Endothelial cell of umbilical vein (primary cell): ENCODE data around the gene ALOX15. TPM values are rescaled to one million over a fixed set of nuclear protein-coding genes. Genes with fewer than 3 reads are reported as not detected.

Source experiments
- BruUV-seq: library from RNA; stranded (reverse); fragments of 400-500 nt; replicated peaks from 2 replicates; lab custom pipeline; 2021; lab: Mats Ljungman, UMichigan
- CTCF ChIA-PET: fragments of 300-600, 350-600 bp; sonication (Branson Sonifier 250); formaldehyde crosslinking; loops from one replicate; lab custom pipeline; 2021; ENCODE audit warnings: antibody characterized with exemption, inconsistent platforms; lab: Charles Lee
- POLR2A ChIA-PET: fragments of 300-600, 350-600 bp; sonication (Branson Sonifier 250); formaldehyde crosslinking; loops from one replicate; lab custom pipeline; 2021; ENCODE audit warnings: antibody characterized with exemption, inconsistent platforms; lab: Charles Lee
- DNase-seq: peaks from one replicate; pipeline ENCODE4 v3.0.0-alpha.2; 2011; ENCODE audit warnings: low read depth, low spot score
- FAIRE-seq: peaks from 2 replicates; lab custom pipeline; 2011; peaks lifted over from hg19 to GRCh38; lab: Jason Lieb, UNC
- H2AFZ ChIP-seq: 2 replicates; pipeline ENCODE4 v1.6.0; 2012; ENCODE audit warnings: low read depth, low read length, control low read depth, inconsistent platforms
- H3K27ac ChIP-seq: 2 replicates; pipeline ENCODE4 v1.5.1; 2011; ENCODE audit warnings: low read depth, mild to moderate bottlenecking, control low read depth, low read length, moderate library complexity; ENCODE audit not compliant: insufficient read depth
- H3K27me3 ChIP-seq, 2 experiments: 2 replicates each; pipeline versions ENCODE4 v1.6.0 to v1.6.1; 2011; ENCODE audit warnings: low read length in 2 of 2, mixed read lengths in 1 of 2; ENCODE audit not compliant: control insufficient read depth in 2 of 2, insufficient read depth in 2 of 2
- H3K36me3 ChIP-seq, 2 experiments: 2 replicates in 1 of 2; 3 replicates in 1 of 2; pipeline ENCODE4 v1.5.1; 2011; ENCODE audit warnings: low read length in 2 of 2, mild to moderate bottlenecking in 1 of 2, moderate library complexity in 1 of 2; ENCODE audit not compliant: control insufficient read depth in 2 of 2, insufficient read depth in 2 of 2; ENCODE audit errors: extremely low read depth in 1 of 2
- H3K4me1 ChIP-seq: 3 replicates; pipeline ENCODE4 v1.5.1; 2011; ENCODE audit warnings: mild to moderate bottlenecking, low read length; ENCODE audit not compliant: control insufficient read depth, insufficient read depth; ENCODE audit errors: extremely low read depth
- H3K4me2 ChIP-seq: 2 replicates; pipeline ENCODE4 v1.6.1; 2011; ENCODE audit warnings: low read length, control low read depth, mixed read lengths; ENCODE audit not compliant: insufficient read depth
- H3K4me3 ChIP-seq, 3 experiments: fragments of 200-600 bp in 1 of 3; sonication (generic), shearing (Covaris generic) in 1 of 3; replicated peaks in 1 of 3; 2 replicates each; pipeline ENCODE4 v1.5.1; 2011 to 2016; ENCODE audit warnings: control low read depth in 3 of 3, low read length in 3 of 3, mild to moderate bottlenecking in 2 of 3, inconsistent platforms in 1 of 3, low read depth in 1 of 3, moderate library complexity in 1 of 3; ENCODE audit not compliant: insufficient read depth in 1 of 3
- H3K79me2 ChIP-seq: 2 replicates; pipeline ENCODE4 v1.6.0; 2012; ENCODE audit warnings: low read length, inconsistent platforms; ENCODE audit not compliant: control insufficient read depth, insufficient read depth
- H3K9ac ChIP-seq: replicated peaks from 2 replicates; pipeline ENCODE3; 2011; ENCODE audit warnings: low read length, control low read depth; ENCODE audit not compliant: insufficient read depth; ENCODE audit errors: extremely low read depth
- H3K9me1 ChIP-seq: replicated peaks from 3 replicates; pipeline ENCODE4 v1.6.0; 2011; ENCODE audit warnings: mild to moderate bottlenecking, low read length; ENCODE audit not compliant: control insufficient read depth, insufficient read depth; ENCODE audit errors: extremely low read depth
- H3K9me3 ChIP-seq: replicated peaks from 2 replicates; pipeline ENCODE4 v1.5.1; 2012; ENCODE audit warnings: low read length, inconsistent platforms; ENCODE audit not compliant: control insufficient read depth, insufficient read depth
- H4K20me1 ChIP-seq: replicated peaks from 2 replicates; pipeline ENCODE3; 2011; ENCODE audit warnings: mild to moderate bottlenecking, low read length; ENCODE audit not compliant: control insufficient read depth, insufficient read depth; ENCODE audit errors: extremely low read depth
- FOS ChIP-seq: IDR thresholded peaks from 2 replicates; pipeline ENCODE4 v1.6.1; 2011; ENCODE audit warnings: mild to moderate bottlenecking, low read length, moderate library complexity, borderline replicate concordance; ENCODE audit not compliant: insufficient read depth
- JUN ChIP-seq: IDR thresholded peaks from 2 replicates; pipeline ENCODE4 v1.6.1; 2011; ENCODE audit warnings: borderline replicate concordance, low read depth; ENCODE audit not compliant: insufficient read length, insufficient read depth
- dilution Hi-C: fragments of 300-500 bp; cut with MboI; formaldehyde crosslinking; loops from one replicate; pipeline ENCODE4 v1.15.0; 2019; ENCODE audit warnings: low sequenced_read_pairs; ENCODE audit not compliant: extremely low pct_ligation_motif_present
- intact Hi-C: fragments of 100-400 bp; cut with micrococcal nuclease; formaldehyde crosslinking; loops from one replicate; pipeline ENCODE4 v1.10.0; 2022
- polyA plus RNA-seq, 4 experiments: library from polyadenylated mRNA; depleted of rRNA in 3 of 4; stranded (reverse) in 3 of 4; unstranded in 1 of 4; fragments of >200 nt; gene quantifications; 2 replicates each; pipeline versions ENCODE4 v1.2.1 to v1.2.3, GENCODE V29; 2011 to 2012; ENCODE audit warnings: missing spikeins in 1 of 4
- total RNA-seq: library from RNA; stranded (reverse); gene quantifications from 2 replicates; pipeline ENCODE4 v1.2.3, GENCODE V29; 2021
- TF ChIP-seq, protein P1 (sequence below), 2 donors: IDR thresholded peaks; 1 replicate in 1 of 2; 2 replicates in 1 of 2; pipeline ENCODE4 v1.5.1; 2011; ENCODE audit warnings: low read length in 2 of 2, mild to moderate bottlenecking in 2 of 2, moderate library complexity in 2 of 2, control low read depth in 1 of 2, inconsistent platforms in 1 of 2, low read depth in 1 of 2; ENCODE audit not compliant: insufficient read depth in 1 of 2; ENCODE audit errors: extremely low read depth in 1 of 2
- TF ChIP-seq, protein P2 (sequence below): IDR thresholded peaks from 2 replicates; pipeline ENCODE4 v1.6.1; 2011; ENCODE audit not compliant: insufficient read depth, insufficient read length

The ALOX15 gene
- total and polyA plus RNA-seq, 2 donors (not counting 3 experiments of a cell fraction or from before 2014, with no cell fraction given): not detected

DNA sequence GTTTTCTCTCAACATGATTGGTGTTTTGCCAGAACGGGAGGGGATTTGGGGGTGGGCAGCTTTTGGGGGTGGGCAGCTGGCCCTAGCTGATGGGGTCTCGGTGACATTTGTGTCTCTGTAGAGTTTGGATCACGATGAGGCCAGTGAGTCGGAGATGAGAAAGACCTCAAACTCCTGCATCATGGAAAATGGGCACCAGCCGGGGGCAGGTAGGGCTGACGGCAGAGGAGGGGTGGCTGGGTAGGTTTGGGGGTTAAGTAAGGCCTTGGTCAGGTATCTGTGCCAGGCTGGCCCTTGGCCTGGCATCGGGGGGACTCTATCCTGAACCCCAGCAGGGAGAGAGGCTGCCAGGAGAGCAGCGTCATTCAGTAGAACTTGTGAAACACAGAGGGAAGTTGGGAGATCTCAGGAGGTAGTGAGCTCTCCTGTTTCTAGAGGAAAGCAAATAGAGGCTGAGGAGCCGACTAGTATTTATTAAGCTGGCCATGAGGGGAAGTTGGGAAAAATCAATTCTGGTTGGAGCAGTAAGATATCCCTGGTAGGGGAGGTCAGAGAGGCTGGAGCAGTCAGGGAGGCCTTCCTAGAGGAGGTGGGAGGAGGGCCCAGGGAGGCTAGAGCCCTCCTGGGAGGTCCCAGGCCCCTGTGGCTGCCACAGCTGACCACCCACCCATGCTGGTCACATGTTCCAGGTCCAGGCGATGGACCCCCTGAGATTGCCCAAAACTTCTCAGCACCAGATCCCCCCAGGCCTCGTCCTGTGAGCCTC is 49.1 kb downstream of the ALOX15 start:
- Histone ChIP-seq H3K4me2 (no peak overlapping the region), H3K36me3 (no peaks in the 10 kb centered on the region), H3K4me1 (no peaks in the 10 kb centered on the region), H3K4me3 (no peak overlapping the region), H3K27ac (no peak overlapping the region), H3K79me2 (no peaks in the 10 kb centered on the region), H3K9me1 (no peaks in the 10 kb centered on the region), H2AFZ (no peak overlapping the region), H4K20me1 (no peaks in the 10 kb centered on the region), H3K27me3 (peaks cover 0 to under 1% of the 10 kb centered on the region in 2 experiments), H3K9me3 (no peaks in the 10 kb centered on the region), H3K9ac (no peak overlapping the region)
- BruUV-seq: no TSS peak
- dilution Hi-C loops: no loop called here
- DNase-seq: no peak
- POLR2A ChIA-PET: no interaction called here
- intact Hi-C loops: no loop called here
- FAIRE-seq: no peak
- CTCF ChIA-PET: interaction anchor here (1.1 kb wide), 1 partner anchor 26 kb away, joined by 4 read pairs; no protein-coding TSS in a partner anchor
- no peak for TF ChIP-seq JUN
- TF ChIP-seq, protein P1, sequence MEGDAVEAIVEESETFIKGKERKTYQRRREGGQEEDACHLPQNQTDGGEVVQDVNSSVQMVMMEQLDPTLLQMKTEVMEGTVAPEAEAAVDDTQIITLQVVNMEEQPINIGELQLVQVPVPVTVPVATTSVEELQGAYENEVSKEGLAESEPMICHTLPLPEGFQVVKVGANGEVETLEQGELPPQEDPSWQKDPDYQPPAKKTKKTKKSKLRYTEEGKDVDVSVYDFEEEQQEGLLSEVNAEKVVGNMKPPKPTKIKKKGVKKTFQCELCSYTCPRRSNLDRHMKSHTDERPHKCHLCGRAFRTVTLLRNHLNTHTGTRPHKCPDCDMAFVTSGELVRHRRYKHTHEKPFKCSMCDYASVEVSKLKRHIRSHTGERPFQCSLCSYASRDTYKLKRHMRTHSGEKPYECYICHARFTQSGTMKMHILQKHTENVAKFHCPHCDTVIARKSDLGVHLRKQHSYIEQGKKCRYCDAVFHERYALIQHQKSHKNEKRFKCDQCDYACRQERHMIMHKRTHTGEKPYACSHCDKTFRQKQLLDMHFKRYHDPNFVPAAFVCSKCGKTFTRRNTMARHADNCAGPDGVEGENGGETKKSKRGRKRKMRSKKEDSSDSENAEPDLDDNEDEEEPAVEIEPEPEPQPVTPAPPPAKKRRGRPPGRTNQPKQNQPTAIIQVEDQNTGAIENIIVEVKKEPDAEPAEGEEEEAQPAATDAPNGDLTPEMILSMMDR (IDR thresholded peaks at IDR 0.05; ENCODE audit: extremely low read depth in 1 of 2, insufficient read depth in 1 of 2, low read depth in 1 of 2, low read length in 2 of 2): no peak
- TF ChIP-seq, protein P2, sequence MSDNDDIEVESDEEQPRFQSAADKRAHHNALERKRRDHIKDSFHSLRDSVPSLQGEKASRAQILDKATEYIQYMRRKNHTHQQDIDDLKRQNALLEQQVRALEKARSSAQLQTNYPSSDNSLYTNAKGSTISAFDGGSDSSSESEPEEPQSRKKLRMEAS: no peak
- TF ChIP-seq FOS: no peak
